IMR-90 (cell line): Measurements from ENCODE around the gene FGGY. TPM values are rescaled to one million over a fixed set of nuclear protein-coding genes. Genes with fewer than 3 reads are reported as not detected.

Experiments
- ATAC-seq: fragments of 200-7000 bp; cut with Tn5 transposase; 2 replicates; pipeline ENCODE4 v1.9.1; 2020; ENCODE audit warnings: low read depth, mild to moderate bottlenecking, moderate library complexity
- BruUV-seq: library from RNA; stranded (reverse); fragments of 400-500 nt; replicated peaks from 2 replicates; lab custom pipeline; 2021; lab: Mats Ljungman, UMichigan
- CTCF ChIA-PET: fragments of 300-600 bp; formaldehyde crosslinking; extraction: SDS; loops from one replicate; lab custom pipeline; 2021; ENCODE audit warnings: antibody characterized with exemption; lab: Yijun Ruan, JAX
- POLR2A ChIA-PET: fragments of 300-600 bp; sonication (Branson Sonifier 250); formaldehyde crosslinking; loops from one replicate; lab custom pipeline; 2022; ENCODE audit warnings: antibody characterized with exemption; ENCODE audit not compliant: unreplicated experiment; lab: Charles Lee
- DNase-seq: peaks from one replicate; pipeline ENCODE4 v3.0.0; 2013
- H2AFZ ChIP-seq: replicated peaks from 2 replicates; pipeline ENCODE3; 2013; ENCODE audit warnings: low read length, mild to moderate bottlenecking; ENCODE audit not compliant: poor library complexity
- H2AK5ac ChIP-seq: 2 replicates; pipeline ENCODE4 v1.6.1; 2013; ENCODE audit warnings: low read depth, low read length, inconsistent platforms
- H2AK9ac ChIP-seq: replicated peaks from 2 replicates; pipeline ENCODE3; 2013; ENCODE audit warnings: mild to moderate bottlenecking, low read depth, low read length, moderate library complexity; ENCODE audit not compliant: poor library complexity
- H2BK120ac ChIP-seq: 2 replicates; pipeline ENCODE4 v1.6.1; 2013; ENCODE audit warnings: low read depth, low read length, inconsistent platforms
- H2BK15ac ChIP-seq: 3 replicates; pipeline ENCODE4 v1.6.1; 2013; ENCODE audit warnings: low read depth, low read length, inconsistent platforms
- H2BK20ac ChIP-seq: 2 replicates; pipeline ENCODE4 v1.6.1; 2013; ENCODE audit warnings: low read depth, mild to moderate bottlenecking, inconsistent platforms, low read length, moderate library complexity
- H2BK5ac ChIP-seq: 2 replicates; pipeline ENCODE4 v1.6.1; 2013; ENCODE audit warnings: mild to moderate bottlenecking, low read depth, low read length, inconsistent platforms; ENCODE audit not compliant: poor library complexity, severe bottlenecking
- H3K14ac ChIP-seq: replicated peaks from 2 replicates; pipeline ENCODE4 v1.6.1; 2013; ENCODE audit warnings: low read depth, low read length, inconsistent platforms
- H3K18ac ChIP-seq: 2 replicates; pipeline ENCODE4 v1.6.1; 2013; ENCODE audit warnings: low read depth, low read length, control low read depth
- H3K23ac ChIP-seq: 2 replicates; pipeline ENCODE4 v1.6.1; 2013; ENCODE audit warnings: low read depth, low read length, inconsistent platforms
- H3K27ac ChIP-seq: 2 replicates; pipeline ENCODE4 v1.5.1; 2013; ENCODE audit warnings: mild to moderate bottlenecking, control low read depth, low read length; ENCODE audit not compliant: insufficient read depth
- H3K27me3 ChIP-seq: 2 replicates; pipeline ENCODE4 v1.6.1; 2013; ENCODE audit warnings: low read length; ENCODE audit not compliant: control insufficient read depth, insufficient read depth
- H3K36me3 ChIP-seq: 2 replicates; pipeline ENCODE4 v1.6.1; 2013; ENCODE audit warnings: low read length, mixed read lengths; ENCODE audit not compliant: control insufficient read depth, insufficient read depth
- H3K4ac ChIP-seq: 2 replicates; pipeline ENCODE4 v1.6.1; 2013; ENCODE audit warnings: low read depth, low read length, inconsistent platforms
- H3K4me1 ChIP-seq: 2 replicates; pipeline ENCODE4 v1.6.1; 2013; ENCODE audit warnings: low read length, mixed read lengths; ENCODE audit not compliant: control insufficient read depth, insufficient read depth
- H3K4me2 ChIP-seq: 2 replicates; pipeline ENCODE4 v1.6.1; 2013; ENCODE audit warnings: low read depth, mild to moderate bottlenecking, control low read depth, low read length, moderate library complexity
- H3K4me3 ChIP-seq: 2 replicates; pipeline ENCODE4 v1.5.1; 2013; ENCODE audit warnings: low read depth, mild to moderate bottlenecking, control low read depth, low read length, moderate library complexity; ENCODE audit not compliant: insufficient read depth
- H3K56ac ChIP-seq: 2 replicates; pipeline ENCODE4 v1.6.1; 2013; ENCODE audit warnings: low read length, inconsistent platforms; ENCODE audit not compliant: insufficient read depth; ENCODE audit errors: extremely low read depth
- H3K79me1 ChIP-seq, 2 experiments: 2 replicates each; pipeline ENCODE4 v1.6.1; 2013; ENCODE audit warnings: low read length in 2 of 2, inconsistent platforms in 1 of 2, low read depth in 1 of 2
- H3K9ac ChIP-seq: 2 replicates; pipeline ENCODE4 v1.6.1; 2013; ENCODE audit warnings: low read depth, low read length, control low read depth
- H3K9me1 ChIP-seq: 2 replicates; pipeline ENCODE4 v1.6.1; 2013; ENCODE audit warnings: low read length, inconsistent platforms; ENCODE audit not compliant: insufficient read depth
- H3K9me3 ChIP-seq: 2 replicates; pipeline ENCODE4 v1.6.1; 2013; ENCODE audit warnings: low read length; ENCODE audit not compliant: control insufficient read depth, insufficient read depth
- H4K20me1 ChIP-seq: 2 replicates; pipeline ENCODE4 v1.6.1; 2013; ENCODE audit warnings: low read length, inconsistent platforms; ENCODE audit not compliant: insufficient read depth
- H4K5ac ChIP-seq: 2 replicates; pipeline ENCODE4 v1.6.1; 2013; ENCODE audit warnings: mild to moderate bottlenecking, low read depth, low read length, control low read depth
- H4K8ac ChIP-seq, 2 experiments: 2 replicates each; pipeline ENCODE4 v1.6.1; 2013; ENCODE audit warnings: low read depth in 2 of 2, low read length in 2 of 2, control low read depth in 1 of 2, inconsistent platforms in 1 of 2
- H4K91ac ChIP-seq: 2 replicates; pipeline ENCODE4 v1.6.1; 2013; ENCODE audit warnings: low read depth, low read length, inconsistent platforms; ENCODE audit not compliant: insufficient read depth
- BHLHE40 ChIP-seq: fragments of 150-350 bp; IDR thresholded peaks from 2 replicates; pipeline ENCODE4 v1.6.1; 2016; ENCODE audit warnings: mild to moderate bottlenecking, low read depth, low read length
- CEBPB ChIP-seq: IDR thresholded peaks from 2 replicates; pipeline ENCODE4 v1.6.1; 2012; ENCODE audit warnings: low read depth, low read length, improper control_type of control experiment
- CTCF ChIP-seq: conservative IDR thresholded peaks from 2 replicates; pipeline ENCODE4 v1.5.1; 2012; ENCODE audit warnings: mild to moderate bottlenecking, low read depth, low read length, improper control_type of control experiment
- FOS ChIP-seq: fragments of 150-350 bp; IDR thresholded peaks from 2 replicates; pipeline ENCODE4 v1.6.1; 2016; ENCODE audit warnings: low read depth, low read length
- MAFK ChIP-seq: IDR thresholded peaks from 2 replicates; pipeline ENCODE4 v1.6.1; 2012; ENCODE audit warnings: low read depth, low read length, improper control_type of control experiment
- MAZ ChIP-seq: IDR thresholded peaks from 2 replicates; pipeline ENCODE4 v1.6.1; 2012; ENCODE audit warnings: low read depth, mild to moderate bottlenecking, low read length, improper control_type of control experiment, moderate library complexity, borderline replicate concordance
- MXI1 ChIP-seq: IDR thresholded peaks from 2 replicates; pipeline ENCODE4 v1.6.1; 2012; ENCODE audit warnings: low read depth, mild to moderate bottlenecking, low read length, moderate library complexity, borderline replicate concordance
- NFE2L2 ChIP-seq: fragments of 150-350 bp; IDR thresholded peaks from 2 replicates; pipeline ENCODE4 v1.6.1; 2016; ENCODE audit warnings: low read depth, mild to moderate bottlenecking, low read length
- POLR2A ChIP-seq: IDR thresholded peaks from 2 replicates; pipeline ENCODE4 v1.6.1; 2012; ENCODE audit warnings: mild to moderate bottlenecking, low read depth, low read length
- RAD21 ChIP-seq: IDR thresholded peaks from 2 replicates; pipeline ENCODE4 v1.6.1; 2012; ENCODE audit warnings: low read length, improper control_type of control experiment
- RCOR1 ChIP-seq: IDR thresholded peaks from 2 replicates; pipeline ENCODE4 v1.6.1; 2012; ENCODE audit warnings: mild to moderate bottlenecking, low read length, improper control_type of control experiment; ENCODE audit not compliant: insufficient replicate concordance
- RFX5 ChIP-seq: IDR thresholded peaks from 2 replicates; pipeline ENCODE4 v1.8.0; 2012; ENCODE audit warnings: low read depth, mild to moderate bottlenecking, low read length, moderate library complexity
- SMC3 ChIP-seq: fragments of 150-350 bp; IDR thresholded peaks from 2 replicates; pipeline ENCODE4 v1.6.1; 2016; ENCODE audit warnings: low read depth, mild to moderate bottlenecking, antibody characterized with exemption, low read length, moderate library complexity
- USF2 ChIP-seq: fragments of 150-350 bp; IDR thresholded peaks from 2 replicates; pipeline ENCODE4 v1.6.1; 2017; ENCODE audit warnings: mild to moderate bottlenecking, antibody characterized with exemption, low read length, low read depth
- WGBS, 2 experiments: methylation state at CpG; one replicate each; pipeline versions ENCODE4 v1.1.5 to v1.1.7; 2013; ENCODE audit warnings: missing lambda C conversion rate in 2 of 2; ENCODE audit not compliant: insufficient read length in 1 of 2; ENCODE audit errors: extremely low coverage in 2 of 2; 5-methylcytosine and 5-hydroxymethylcytosine counted together
- dilution Hi-C: fragments of 300-500 bp; cut with HindIII; formaldehyde crosslinking; loops from one replicate; pipeline ENCODE4 v1.14.3; 2018; ENCODE audit warnings: low sequenced_read_pairs; ENCODE audit not compliant: unreplicated experiment
- in situ Hi-C: fragments of 300-500 bp; cut with MboI; formaldehyde crosslinking; loops from 3 replicates; pipeline ENCODE4 v1.14.3; 2019; ENCODE audit warnings: low sequenced_read_pairs, inconsistent platforms, mixed read lengths
- intact Hi-C: fragments of 100-400 bp; cut with micrococcal nuclease; formaldehyde crosslinking; loops from 2 replicates; pipeline ENCODE4 v1.10.0; 2022
- polyA plus RNA-seq, 3 experiments: library from polyadenylated mRNA; depleted of rRNA; stranded (reverse); fragments of >200 nt; gene quantifications; 2 replicates each; pipeline ENCODE4 v1.2.3, GENCODE V29; 2012; ENCODE audit warnings: low replicate concordance in 1 of 3
- total RNA-seq: library from RNA; depleted of rRNA; stranded (reverse); fragments of >200 nt; gene quantifications from 2 replicates; pipeline ENCODE4 v1.2.3, GENCODE V29; 2012
- TF ChIP-seq, protein P1 (sequence below): fragments of 150-350 bp; IDR thresholded peaks from 2 replicates; pipeline ENCODE4 v1.6.1; 2016; ENCODE audit warnings: low read depth, mild to moderate bottlenecking, low read length, moderate library complexity, borderline replicate concordance

The FGGY gene
- total and polyA plus RNA-seq, 2 of the 4 experiments (the other 2 are of a cell fraction), result 5.6 to 14.0 TPM

DNA sequence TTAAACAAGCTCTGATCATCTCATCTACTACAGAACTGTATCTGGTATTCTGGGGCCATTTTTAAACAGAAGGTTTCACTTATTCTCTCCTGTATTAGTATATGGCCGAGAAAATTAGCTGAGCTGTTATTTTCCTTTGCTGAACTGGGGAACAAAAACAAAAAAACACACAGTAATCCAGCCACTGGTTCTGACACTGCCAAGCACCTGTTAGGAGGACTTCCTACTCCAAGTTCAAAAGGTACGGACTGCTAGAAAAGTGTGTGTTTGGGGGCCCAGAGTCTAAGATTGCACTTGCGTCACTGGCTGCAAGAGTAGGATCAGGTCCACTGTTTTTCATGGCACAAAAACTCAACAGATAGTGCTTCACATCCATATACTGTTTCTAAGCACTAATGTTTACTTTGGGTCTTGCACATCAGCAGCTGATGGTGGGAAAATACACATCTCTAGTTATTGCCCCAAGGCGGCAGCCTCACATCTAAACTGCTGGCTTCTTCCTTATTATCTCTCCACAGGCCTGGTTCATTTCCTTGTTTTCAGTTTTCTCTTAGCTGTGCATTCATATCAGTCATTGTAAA lies 226.1 kb downstream of the FGGY start:
- Histone ChIP-seq H2AK9ac (no peak overlapping the region), H3K36me3 (no peaks in the 10 kb centered on the region), H3K4ac (no peak overlapping the region), H2AFZ (no peak overlapping the region), H3K4me3 (no peak overlapping the region), H3K9ac (no peak overlapping the region), H3K4me1 (peaks cover 5% of the 10 kb centered on the region), H2BK5ac (no peak overlapping the region), H3K4me2 (no peak overlapping the region), H3K27ac (no peak overlapping the region), H2AK5ac (no peak overlapping the region), H3K79me1 (no peaks in the 10 kb centered on the region), H4K91ac (no peak overlapping the region), H4K5ac (no peak overlapping the region), H2BK20ac (no peak overlapping the region), H4K20me1 (no peaks in the 10 kb centered on the region), H3K27me3 (no peaks in the 10 kb centered on the region), H4K8ac (no peak overlapping the region), H3K9me3 (no peaks in the 10 kb centered on the region), H3K56ac (no peak overlapping the region), H2BK15ac (no peak overlapping the region), H2BK120ac (no peak overlapping the region), H3K18ac (no peak overlapping the region), H3K14ac (no peak overlapping the region; the same call in 1 of the 2 replicates), H3K23ac (no peak overlapping the region), H3K9me1 (no peaks in the 10 kb centered on the region)
- WGBS, 2 experiments, result no CpG with 5 or more reads among the region's 4 CpGs
- intact Hi-C loops (no loop called here), dilution Hi-C loops (no loop called here), in situ Hi-C loops (no loop called here)
- TF ChIP-seq SMC3 (no peak), FOS (no peak), MXI1 (no peak), USF2 (no peak), RAD21 (no peak), BHLHE40 (no peak), RCOR1 (no peak), MAZ (no peak), MAFK (no peak), CTCF (no peak), NFE2L2 (no peak), CEBPB (no peak), RFX5 (no peak), POLR2A (no peak)
- TF ChIP-seq, protein P1, sequence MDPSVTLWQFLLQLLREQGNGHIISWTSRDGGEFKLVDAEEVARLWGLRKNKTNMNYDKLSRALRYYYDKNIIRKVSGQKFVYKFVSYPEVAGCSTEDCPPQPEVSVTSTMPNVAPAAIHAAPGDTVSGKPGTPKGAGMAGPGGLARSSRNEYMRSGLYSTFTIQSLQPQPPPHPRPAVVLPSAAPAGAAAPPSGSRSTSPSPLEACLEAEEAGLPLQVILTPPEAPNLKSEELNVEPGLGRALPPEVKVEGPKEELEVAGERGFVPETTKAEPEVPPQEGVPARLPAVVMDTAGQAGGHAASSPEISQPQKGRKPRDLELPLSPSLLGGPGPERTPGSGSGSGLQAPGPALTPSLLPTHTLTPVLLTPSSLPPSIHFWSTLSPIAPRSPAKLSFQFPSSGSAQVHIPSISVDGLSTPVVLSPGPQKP, result no peak
- BruUV-seq, result no TSS peak
- DNase-seq, result no peak
- ATAC-seq, result no peak
- ChIA-PET CTCF (interaction anchor here (0.5 kb wide), 1 partner anchor 954 kb away, joined by 3 read pairs; no protein-coding TSS in a partner anchor), POLR2A (no interaction called here)
